Right ventricle myocardium inferior (tissue), 1 donor: ENCODE measurements around the gene LYPD6B. TPM values are rescaled to one million over a fixed set of nuclear protein-coding genes. Genes with fewer than 3 reads are reported as not detected.

Source experiments
- ATAC-seq: fragments of 200-7000 bp; cut with Tn5 transposase; one replicate; pipeline ENCODE4 v1.9.1; 2020; ENCODE audit warnings: mild to moderate bottlenecking, moderate library complexity
- DNase-seq: peaks from one replicate; pipeline ENCODE4 v3.0.0; 2021; ENCODE audit errors: missing footprints
- intact Hi-C: fragments of 100-400 bp; cut with DNase I; formaldehyde crosslinking; loops from one replicate; pipeline ENCODE4 v1.11.0; 2022
- total RNA-seq: library from RNA; stranded (reverse); fragmentation: NEBNext Ultra II Directional; extraction: Animal tissue kit (Norgen Biotek cat#: 25700); gene quantifications from one replicate; pipeline ENCODE4 v1.2.1, GENCODE V29; 2021
- donor health status: DM: no; HTN: yes; CAD: no; lungs with severe emphysema.

The LYPD6B gene
- total RNA-seq, 1 donor from 2014 or later: not detected

GRCh38 chr2:149167941-149168340, 129.4 kb downstream of the LYPD6B start:
- intact Hi-C loops: no loop called here
- no peak for ATAC-seq
- no peak for DNase-seq

- intact Hi-C loops: no loop called here
- no peak for DNase-seq
- no peak for ATAC-seq
Observed at GRCh38 chr2:149169656-149170055, 131.2 kb downstream of the LYPD6B start.

- intact Hi-C loops: no loop called here
- DNase-seq (no peak), ATAC-seq (no peak)
Observed at GRCh38 chr2:149170156-149170555, 131.7 kb downstream of the LYPD6B start.

- ATAC-seq (no peak), DNase-seq (no peak)
- intact Hi-C loops: no loop called here
Observed at GRCh38 chr2:149170911-149171310, 132.4 kb downstream of the LYPD6B start.

- ATAC-seq (no peak), DNase-seq (no peak)
- intact Hi-C loops: no loop called here
Observed at GRCh38 chr2:149173220-149173619, 134.7 kb downstream of the LYPD6B start.

GRCh38 chr2:149175956-149176355, 137.5 kb downstream of the LYPD6B start:
- no peak for DNase-seq
- ATAC-seq: no peak
- intact Hi-C loops: no loop called here

GRCh38 chr2:149178612-149179011, 140.1 kb downstream of the LYPD6B start:
- ATAC-seq: no peak
- intact Hi-C loops: no loop called here
- no peak for DNase-seq

- intact Hi-C loops: no loop called here
- DNase-seq (no peak), ATAC-seq (no peak)
Observed at GRCh38 chr2:149180226-149180875, 141.9 kb downstream of the LYPD6B start.

- no peak for ATAC-seq
- intact Hi-C loops: no loop called here
- DNase-seq: no peak
Observed at GRCh38 chr2:149183187-149183586, 144.7 kb downstream of the LYPD6B start.

- peak; percentile 32 for DNase-seq
- intact Hi-C loops: no loop called here
- no peak for ATAC-seq
Observed at GRCh38 chr2:149184991-149185390, 146.5 kb downstream of the LYPD6B start.

GRCh38 chr2:149185942-149186490, 147.5 kb downstream of the LYPD6B start:
- intact Hi-C loops: no loop called here
- ATAC-seq (no peak), DNase-seq (no peak)

- ATAC-seq: no peak
- no peak for DNase-seq
- intact Hi-C loops: no loop called here
Observed at GRCh38 chr2:149187057-149187456, 148.6 kb downstream of the LYPD6B start.

GRCh38 chr2:149188291-149188690, 149.8 kb downstream of the LYPD6B start:
- DNase-seq (no peak), ATAC-seq (no peak)
- intact Hi-C loops: no loop called here

- intact Hi-C loops: no loop called here
- ATAC-seq (no peak), DNase-seq (no peak)
Observed at GRCh38 chr2:149189769-149190168, 151.3 kb downstream of the LYPD6B start.

- DNase-seq (no peak), ATAC-seq (no peak)
- intact Hi-C loops: no loop called here
Observed at GRCh38 chr2:149191915-149192314, 153.4 kb downstream of the LYPD6B start.

GRCh38 chr2:149192427-149192826, 153.9 kb downstream of the LYPD6B start:
- no peak for DNase-seq
- intact Hi-C loops: no loop called here
- no peak for ATAC-seq

- ATAC-seq (peak; percentile 84), DNase-seq (no peak)
- intact Hi-C loops: no loop called here
Observed at GRCh38 chr2:149200109-149200520, 161.6 kb downstream of the LYPD6B start.

- intact Hi-C loops: no loop called here
- ATAC-seq (no peak), DNase-seq (no peak)
Observed at GRCh38 chr2:149204686-149205085, 166.2 kb downstream of the LYPD6B start.

- no peak for ATAC-seq
- no peak for DNase-seq
- intact Hi-C loops: no loop called here
Observed at GRCh38 chr2:149205143-149205542, 166.6 kb downstream of the LYPD6B start.

GRCh38 chr2:149213764-149214493, 175.4 kb downstream of the LYPD6B start:
- no peak for DNase-seq
- ATAC-seq: no peak
- intact Hi-C loops: no loop called here
